ENCODE data around the gene SLIT1.
A peak's percentile ranks its signal among the peaks of the same experiment; 100 is the strongest.

Gene SLIT1

GRCh38 chr10:97195706-97196222 lies 10.0 kb upstream of the SLIT1 start:
- H3K4me3 ChIP-seq (ENCODE audit: control insufficient read depth, low read depth, low read length): peak overlapping the region; percentile 16; the same call in 1 of the 2 replicates
- DNase-seq (ENCODE audit: low read depth): no peak
- TF ChIP-seq, protein P1, sequence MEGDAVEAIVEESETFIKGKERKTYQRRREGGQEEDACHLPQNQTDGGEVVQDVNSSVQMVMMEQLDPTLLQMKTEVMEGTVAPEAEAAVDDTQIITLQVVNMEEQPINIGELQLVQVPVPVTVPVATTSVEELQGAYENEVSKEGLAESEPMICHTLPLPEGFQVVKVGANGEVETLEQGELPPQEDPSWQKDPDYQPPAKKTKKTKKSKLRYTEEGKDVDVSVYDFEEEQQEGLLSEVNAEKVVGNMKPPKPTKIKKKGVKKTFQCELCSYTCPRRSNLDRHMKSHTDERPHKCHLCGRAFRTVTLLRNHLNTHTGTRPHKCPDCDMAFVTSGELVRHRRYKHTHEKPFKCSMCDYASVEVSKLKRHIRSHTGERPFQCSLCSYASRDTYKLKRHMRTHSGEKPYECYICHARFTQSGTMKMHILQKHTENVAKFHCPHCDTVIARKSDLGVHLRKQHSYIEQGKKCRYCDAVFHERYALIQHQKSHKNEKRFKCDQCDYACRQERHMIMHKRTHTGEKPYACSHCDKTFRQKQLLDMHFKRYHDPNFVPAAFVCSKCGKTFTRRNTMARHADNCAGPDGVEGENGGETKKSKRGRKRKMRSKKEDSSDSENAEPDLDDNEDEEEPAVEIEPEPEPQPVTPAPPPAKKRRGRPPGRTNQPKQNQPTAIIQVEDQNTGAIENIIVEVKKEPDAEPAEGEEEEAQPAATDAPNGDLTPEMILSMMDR (IDR thresholded peaks at IDR 0.05; ENCODE audit: control insufficient read depth, insufficient read depth, low read depth, low read length, missing control alignments): no peak

DNA sequence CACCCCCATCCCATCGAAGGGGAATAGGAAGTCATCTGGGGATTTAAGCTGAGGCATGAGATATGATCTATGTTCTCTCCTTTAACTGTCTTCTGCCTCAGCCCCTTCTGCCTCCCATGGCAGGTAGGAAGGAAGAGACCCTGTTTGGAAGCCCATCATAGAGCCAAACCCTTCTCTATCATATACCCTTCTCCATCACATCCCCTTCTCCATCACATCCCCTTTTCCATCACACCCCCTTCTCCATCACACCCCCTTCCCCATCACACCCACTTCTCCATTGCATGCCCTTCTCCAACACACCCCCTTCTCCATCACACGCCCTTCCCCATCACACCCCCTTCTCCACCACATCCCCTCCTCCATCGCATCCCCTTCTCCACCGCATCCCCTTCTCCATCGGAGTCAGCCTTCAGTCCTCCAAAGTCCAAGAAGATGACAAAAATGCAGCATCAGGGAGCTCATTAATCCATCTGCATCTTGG lies 7.2 kb upstream of the SLIT1 start:
- TF ChIP-seq, protein P1 (IDR thresholded peaks at IDR 0.05; ENCODE audit: control insufficient read depth, insufficient read depth, low read depth, low read length, missing control alignments): no peak
- H3K4me3 ChIP-seq (ENCODE audit: control insufficient read depth, low read depth, low read length): no peak overlapping the region
- no peak for DNase-seq (ENCODE audit: low read depth)

DNA sequence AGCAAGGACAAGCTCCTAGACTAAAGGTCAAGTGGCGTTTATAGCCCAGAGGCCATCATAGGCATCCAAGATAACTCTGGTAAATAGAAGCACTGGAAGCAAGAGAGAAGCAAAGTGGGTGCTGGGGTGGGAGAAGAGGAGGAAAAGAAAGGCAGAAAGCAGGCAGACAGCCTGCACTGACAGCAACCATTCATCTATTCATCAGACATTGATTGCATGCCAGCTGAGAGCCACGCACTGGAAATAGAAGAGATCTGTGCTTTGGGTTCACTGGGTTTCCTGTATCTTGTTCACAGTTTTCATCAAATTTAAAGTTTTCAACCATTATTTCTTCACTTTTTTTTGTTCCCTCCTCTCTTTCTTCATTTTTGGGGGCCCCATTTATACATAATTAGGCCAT lies 4.7 kb upstream of the SLIT1 start:
- DNase-seq (ENCODE audit: low read depth): no peak
- no peak overlapping the region for H3K4me3 ChIP-seq (ENCODE audit: control insufficient read depth, low read depth, low read length)
- TF ChIP-seq, protein P1 (IDR thresholded peaks at IDR 0.05; ENCODE audit: control insufficient read depth, insufficient read depth, low read depth, low read length, missing control alignments): no peak

DNA sequence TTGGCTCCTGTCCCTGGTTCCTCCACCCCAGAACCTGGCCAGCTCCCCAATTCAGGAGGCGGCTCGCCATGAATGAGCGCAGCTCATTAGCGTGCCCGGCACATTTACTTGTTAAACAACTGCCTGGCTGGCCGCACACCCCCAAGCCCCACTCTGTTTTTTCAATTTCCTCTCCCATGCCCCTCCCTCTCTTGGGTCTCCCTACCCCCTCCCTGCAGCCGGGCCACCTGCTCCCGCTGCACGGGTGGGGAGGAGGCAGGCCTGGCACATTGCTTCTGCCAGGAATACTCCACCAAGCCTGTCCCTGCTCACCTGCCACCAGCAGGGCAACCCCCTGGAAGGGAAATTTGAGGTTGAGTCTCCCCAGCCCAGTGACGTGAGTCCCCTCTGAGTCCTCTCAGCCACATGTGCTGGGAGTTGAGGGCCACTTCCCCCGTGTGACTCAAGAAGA lies 2.5 kb upstream of the SLIT1 start:
- TF ChIP-seq, protein P1 (IDR thresholded peaks at IDR 0.05; ENCODE audit: control insufficient read depth, insufficient read depth, low read depth, low read length, missing control alignments): no peak
- H3K4me3 ChIP-seq (ENCODE audit: control insufficient read depth, low read depth, low read length): no peak overlapping the region
- DNase-seq (ENCODE audit: low read depth): no peak

- no peak overlapping the region for H3K4me3 ChIP-seq (ENCODE audit: control insufficient read depth, low read depth, low read length)
- TF ChIP-seq, protein P1 (IDR thresholded peaks at IDR 0.05; ENCODE audit: control insufficient read depth, insufficient read depth, low read depth, low read length, missing control alignments): no peak
- DNase-seq (ENCODE audit: low read depth): no peak
These were observed 1.2 kb upstream of the SLIT1 start for GRCh38 chr10:97186911-97187310.

DNA sequence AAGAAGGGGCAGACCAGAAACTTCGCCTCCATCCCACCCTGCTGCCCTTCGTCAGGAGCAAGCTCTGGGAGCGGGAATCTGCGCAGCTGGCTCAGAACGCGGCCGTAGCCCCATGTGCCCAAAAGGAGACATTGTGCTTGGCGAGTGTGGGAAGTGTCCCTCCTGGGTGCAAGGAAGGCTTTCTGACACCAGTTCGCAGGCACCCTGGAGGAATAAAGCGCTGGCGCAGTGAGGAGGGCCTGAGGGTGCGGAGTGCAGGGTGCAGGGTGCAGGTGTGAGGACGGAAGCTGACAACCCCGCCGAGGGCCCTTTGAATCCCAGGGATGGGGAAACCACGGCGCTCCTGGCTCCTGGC lies 811 bp downstream of the SLIT1 start:
- no peak for DNase-seq (ENCODE audit: low read depth)
- TF ChIP-seq, protein P1 (IDR thresholded peaks at IDR 0.05; ENCODE audit: control insufficient read depth, insufficient read depth, low read depth, low read length, missing control alignments): no peak
- H3K4me3 ChIP-seq (ENCODE audit: control insufficient read depth, low read depth, low read length): no peak overlapping the region

DNA sequence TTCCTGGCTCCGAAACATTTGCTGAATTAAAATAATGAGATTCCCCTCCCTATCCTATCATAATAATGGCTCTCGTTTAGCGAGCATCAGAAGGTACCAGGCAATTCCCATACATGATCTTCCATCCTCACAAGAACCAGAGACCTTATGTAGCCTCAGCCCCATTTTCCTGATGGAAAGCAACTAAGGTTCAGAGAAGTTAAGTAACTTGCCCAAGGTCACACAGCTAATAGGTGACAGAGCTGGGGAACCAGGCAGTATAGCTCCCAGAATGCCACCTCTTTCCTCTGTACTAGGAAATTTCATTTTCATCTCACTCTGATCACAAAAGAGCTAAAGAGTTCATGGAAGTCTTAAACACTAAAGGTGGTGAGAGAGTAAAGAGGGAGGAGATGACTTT lies 2.4 kb downstream of the SLIT1 start:
- TF ChIP-seq, protein P1 (IDR thresholded peaks at IDR 0.05; ENCODE audit: control insufficient read depth, insufficient read depth, low read depth, low read length, missing control alignments): no peak
- H3K4me3 ChIP-seq (ENCODE audit: control insufficient read depth, low read depth, low read length): no peak overlapping the region
- no peak for DNase-seq (ENCODE audit: low read depth)
